Prostate gland (tissue), 2 donors: Measurements from ENCODE around the gene SAT1. TPM values are rescaled to one million over a fixed set of nuclear protein-coding genes. Genes with fewer than 3 reads are reported as not detected.
A peak's percentile ranks its signal among the peaks of the same experiment; 100 is the strongest.

Experiments
- DNase-seq: peaks from one replicate; pipeline ENCODE4 v3.0.0-alpha.2; 2019; ENCODE audit warnings: low spot score
- H3K27ac ChIP-seq, 2 donors: fragments of 200-600 bp; sonication (generic); 2 replicates each; pipeline ENCODE4 v1.5.1; 2017 to 2019
- H3K27me3 ChIP-seq: fragments of 200-600 bp; sonication (generic); replicated peaks from 2 replicates; pipeline ENCODE4 v1.5.1; 2019; ENCODE audit not compliant: insufficient read depth
- H3K36me3 ChIP-seq, 2 donors: fragments of 200-600 bp; sonication (generic); 1 replicate in 1 of 2; 2 replicates in 1 of 2; pipeline versions ENCODE4 v1.5.1 to v1.8.1; 2017 to 2019
- H3K4me1 ChIP-seq: fragments of 200-600 bp; sonication (generic); replicated peaks from 2 replicates; pipeline ENCODE4 v1.5.1; 2019
- H3K4me3 ChIP-seq, 2 donors: fragments of 200-600 bp; sonication (generic); 2 replicates each; pipeline ENCODE4 v1.5.1; 2017 to 2019
- H3K9me3 ChIP-seq: fragments of 200-600 bp; sonication (generic); 2 replicates; pipeline ENCODE4 v1.5.1; 2017
- CTCF ChIP-seq, 4 experiments: fragments of 200-600 bp in 2 of 4; fragments of 450-650 bp in 2 of 4; sonication (generic) in 2 of 4; IDR thresholded peaks; 1 replicate in 3 of 4; 2 replicates in 1 of 4; pipeline ENCODE4 v1.5.1; 2016 to 2019; ENCODE audit warnings: antibody characterized with exemption in 4 of 4, mild to moderate bottlenecking in 2 of 4, moderate library complexity in 2 of 4
- POLR2A ChIP-seq: fragments of 450-650 bp; IDR thresholded peaks from one replicate; pipeline ENCODE4 v1.6.1; 2016; ENCODE audit warnings: antibody characterized with exemption, mild to moderate bottlenecking
- POLR2AphosphoS5 ChIP-seq: sonication (generic); formaldehyde crosslinking; IDR thresholded peaks from one replicate; pipeline ENCODE4 v1.6.1; 2017; ENCODE audit warnings: antibody characterized with exemption
- WGBS: methylation state at CpG from one replicate; pipeline ENCODE4 v1.1.5; 2018; 5-methylcytosine and 5-hydroxymethylcytosine counted together
- intact Hi-C: fragments of 100-400 bp; cut with DNase I; formaldehyde crosslinking; loops from one replicate; pipeline ENCODE4 v1.14.2; 2022
- total RNA-seq, 2 donors: library from RNA; depleted of rRNA; stranded (reverse); fragments of >200 nt; gene quantifications; one replicate each; pipeline ENCODE4 v1.1.0, GENCODE V29; 2016

SAT1 gene
- total RNA-seq, 2 donors from 2014 or later, result 461 to 567 TPM

- WGBS, result 51% methylated on average over 6 of the region's 6 CpGs
- no peaks in the 10 kb centered on the region for H3K27me3 ChIP-seq
- no peak overlapping the region for H3K4me3 ChIP-seq
- peak overlapping the region; percentile 39 to 80 for H3K27ac ChIP-seq
- no peaks in the 10 kb centered on the region for H3K4me1 ChIP-seq
- no peak for DNase-seq
- TF ChIP-seq POLR2A (no peak), POLR2AphosphoS5 (no peak), CTCF (IDR thresholded peaks at IDR 0.05) (no peak)
- H3K36me3 ChIP-seq, result no peaks in the 10 kb centered on the region
- H3K9me3 ChIP-seq, result no peaks in the 10 kb centered on the region
- intact Hi-C loops, result no loop called here
These were observed 16.6 kb downstream of the SAT1 start for GRCh38 chrX:23799469-23800065.

- TF ChIP-seq CTCF (IDR thresholded peaks at IDR 0.05), result no peak
- TF ChIP-seq POLR2A, result no peak
- TF ChIP-seq POLR2AphosphoS5, result no peak
- intact Hi-C loops, result no loop called here
- H3K27me3 ChIP-seq, result no peaks in the 10 kb centered on the region
- H3K4me1 ChIP-seq, result no peaks in the 10 kb centered on the region
- H3K36me3 ChIP-seq, result no peaks in the 10 kb centered on the region
- H3K27ac ChIP-seq, result no peak overlapping the region
- H3K9me3 ChIP-seq, result no peaks in the 10 kb centered on the region
- no peak for DNase-seq
- H3K4me3 ChIP-seq, result no peak overlapping the region
- WGBS, result 76% methylated on average over 5 of the region's 5 CpGs
These were observed 19.5 kb downstream of the SAT1 start for GRCh38 chrX:23802431-23802830.

GRCh38 chrX:23803931-23804381 lies 21.0 kb downstream of the SAT1 start:
- Histone ChIP-seq H3K27ac (peak overlapping the region in 1 of 2 donors; percentile 42), H3K9me3 (no peaks in the 10 kb centered on the region), H3K27me3 (no peaks in the 10 kb centered on the region), H3K4me3 (no peak overlapping the region), H3K36me3 (no peaks in the 10 kb centered on the region), H3K4me1 (no peaks in the 10 kb centered on the region)
- TF ChIP-seq CTCF (IDR thresholded peaks at IDR 0.05) (no peak), POLR2AphosphoS5 (peak; percentile 19)
- DNase-seq, result peak; percentile 28
- intact Hi-C loops, result no loop called here
- WGBS, result 37% methylated on average over 5 of the region's 5 CpGs

GRCh38 chrX:23804578-23804977 lies 21.6 kb downstream of the SAT1 start:
- H3K4me3 ChIP-seq, result no peak overlapping the region
- intact Hi-C loops, result no loop called here
- H3K9me3 ChIP-seq, result no peaks in the 10 kb centered on the region
- 69% methylated on average over 3 of the region's 3 CpGs for WGBS
- no peaks in the 10 kb centered on the region for H3K27me3 ChIP-seq
- H3K36me3 ChIP-seq, result no peaks in the 10 kb centered on the region
- peak overlapping the region in 1 of 2 donors; percentile 42 for H3K27ac ChIP-seq
- no peak for DNase-seq
- H3K4me1 ChIP-seq, result no peaks in the 10 kb centered on the region
- no peak for TF ChIP-seq CTCF (IDR thresholded peaks at IDR 0.05)
- no peak for TF ChIP-seq POLR2A
- no peak for TF ChIP-seq POLR2AphosphoS5

GRCh38 chrX:23805389-23805788 lies 22.4 kb downstream of the SAT1 start:
- WGBS, result 86% methylated on average over 8 of the region's 9 CpGs
- H3K9me3 ChIP-seq, result no peaks in the 10 kb centered on the region
- H3K4me1 ChIP-seq, result no peaks in the 10 kb centered on the region
- H3K27ac ChIP-seq, result no peak overlapping the region
- DNase-seq, result no peak
- TF ChIP-seq CTCF (IDR thresholded peaks at IDR 0.05) (no peak), POLR2AphosphoS5 (no peak), POLR2A (no peak)
- intact Hi-C loops, result no loop called here
- H3K27me3 ChIP-seq, result no peaks in the 10 kb centered on the region
- no peak overlapping the region for H3K4me3 ChIP-seq
- H3K36me3 ChIP-seq, result no peaks in the 10 kb centered on the region
